NCI-H2171 treated with DMSO at 0.1 percent for 48 hours (cell line): ENCODE measurements around the gene MAGEB4.
"Not testable (repeated sequence)": the region's sequence is repeated elsewhere in the genome, so short reads cannot be mapped to it uniquely, and the experiment has no call there.

Experiments used
- DNase-seq: peaks from one replicate; lab custom pipeline; 2025; lab: John Stamatoyannopoulos, UW

The MAGEB4 gene

DNA sequence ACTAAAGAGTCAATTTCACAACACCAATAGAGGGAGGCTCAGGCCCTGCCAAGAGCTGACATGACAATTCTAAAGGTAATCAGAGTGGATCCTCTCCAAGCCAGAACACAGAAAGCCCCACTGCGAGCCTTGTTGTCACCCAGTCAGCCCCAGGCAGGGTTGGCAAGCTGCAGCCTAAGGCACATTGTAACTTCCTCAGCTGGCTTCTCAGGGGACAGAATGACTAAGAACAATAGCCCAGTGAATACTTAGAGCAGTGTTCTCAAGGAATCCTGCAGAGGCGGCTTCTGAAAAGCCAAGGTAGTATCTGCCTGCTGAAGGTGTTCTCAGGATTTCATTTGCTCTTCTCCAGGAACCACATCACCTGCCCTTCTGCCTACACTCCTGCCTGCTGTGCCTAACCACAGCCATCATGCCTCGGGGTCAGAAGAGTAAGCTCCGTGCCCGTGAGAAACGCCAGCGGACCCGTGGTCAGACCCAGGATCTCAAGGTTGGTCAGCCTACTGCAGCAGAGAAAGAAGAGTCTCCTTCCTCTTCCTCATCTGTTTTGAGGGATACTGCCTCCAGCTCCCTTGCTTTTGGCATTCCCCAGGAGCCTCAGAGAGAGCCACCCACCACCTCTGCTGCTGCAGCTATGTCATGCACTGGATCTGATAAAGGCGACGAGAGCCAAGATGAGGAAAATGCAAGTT is at the start of gene MAGEB4:
Gene MAGEB4 (plus strand): TSS at position 277 of the 692 bp plus-strand sequence. CDS start 136 bp downstream, at position 413.
- no peak for DNase-seq

DNA sequence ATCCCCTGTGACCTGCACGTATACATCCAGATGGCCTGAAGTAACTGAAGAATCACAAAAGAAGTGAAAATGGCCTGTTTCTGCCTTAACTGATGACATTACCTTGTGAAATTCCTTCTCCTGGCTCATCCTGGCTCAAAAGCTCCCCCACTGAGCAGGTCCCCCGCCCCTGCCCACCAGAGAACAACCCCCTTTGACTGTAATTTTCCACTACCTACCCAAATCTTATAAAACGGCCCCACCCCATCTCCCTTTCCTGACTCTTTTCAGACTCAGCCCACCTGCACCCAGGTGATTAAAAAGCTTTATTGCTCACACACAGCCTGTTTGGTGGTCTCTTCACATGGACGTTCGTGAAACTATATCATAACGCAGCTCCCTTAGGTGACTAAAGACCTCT is 47.9 kb upstream of the MAGEB4 start:
- DNase-seq = not testable (repeated sequence)

- DNase-seq = no peak
Observed at GRCh38 chrX:30196322-30196721, 45.5 kb upstream of the MAGEB4 start.

DNA sequence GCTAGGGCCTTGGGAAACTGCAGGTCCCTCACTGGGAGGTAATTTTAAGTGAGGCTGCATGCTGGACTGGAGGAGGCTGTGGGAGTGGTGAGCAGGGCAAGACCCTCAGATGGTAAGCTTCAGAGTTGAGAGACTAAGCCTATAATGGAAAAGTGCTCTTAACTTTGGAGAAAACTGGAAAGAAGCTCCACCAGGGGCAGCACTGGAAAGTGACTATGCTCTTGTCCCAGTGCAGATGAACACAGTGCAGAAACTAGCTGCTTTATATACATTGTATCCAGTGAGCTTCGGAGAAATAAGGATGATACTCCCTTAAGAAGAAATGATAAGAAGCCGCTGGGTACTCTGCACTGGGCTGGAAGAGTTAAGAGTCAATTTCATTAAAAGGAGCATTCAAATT is 29.6 kb upstream of the MAGEB4 start:
- DNase-seq = no peak

DNA sequence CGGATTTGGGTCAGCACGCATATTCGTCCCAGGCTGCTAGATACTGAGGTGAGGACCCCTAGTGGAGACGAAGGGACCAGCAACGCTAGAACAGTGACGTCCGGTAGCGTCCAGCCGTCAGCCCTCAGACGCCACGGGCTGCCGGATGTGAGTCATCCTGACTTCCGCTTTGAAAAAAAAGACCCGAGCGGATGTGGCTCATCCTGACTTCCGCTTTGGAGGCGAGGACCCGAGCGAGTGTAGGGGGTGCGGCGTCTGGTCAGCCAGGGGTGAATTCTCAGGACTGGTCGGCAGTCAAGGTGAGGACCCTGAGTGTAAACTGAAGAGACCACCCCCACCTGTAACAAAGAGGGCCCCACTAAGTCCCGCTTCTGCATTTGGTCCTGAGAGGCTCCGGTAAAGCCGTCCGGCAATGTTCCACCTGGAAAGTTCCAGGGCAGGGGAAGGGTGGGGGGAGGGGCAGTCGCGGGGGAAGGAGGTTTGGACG is 26.4 kb upstream of the MAGEB4 start, which contains the start of gene MAGEB2:
Gene MAGEB2 (plus strand): TSS at position 207 of the 487 bp plus-strand sequence. CDS start 3,018 bp downstream, outside the sequence.
- no peak for DNase-seq

DNA sequence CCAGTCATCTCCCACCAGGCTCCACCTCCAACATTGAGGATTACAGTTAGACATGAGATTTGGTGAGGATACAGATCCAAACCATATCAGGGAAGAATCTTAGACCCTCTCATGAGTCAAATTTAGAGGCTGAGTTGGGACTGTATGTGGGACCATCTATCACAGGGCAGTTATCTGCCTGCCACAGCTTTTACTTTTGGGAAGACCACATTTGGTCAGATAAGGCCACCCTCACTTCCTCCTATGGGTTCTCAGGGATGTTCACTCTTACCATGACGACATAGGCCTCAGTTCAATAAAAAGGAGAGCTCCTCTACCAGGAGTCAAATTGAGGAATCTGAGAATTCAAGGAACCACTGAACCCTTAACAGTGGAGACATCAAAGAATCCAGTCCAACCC is 24.3 kb upstream of the MAGEB4 start:
- no peak for DNase-seq

- no peak for DNase-seq
Observed at GRCh38 chrX:30219372-30219771, 22.4 kb upstream of the MAGEB4 start.

DNA sequence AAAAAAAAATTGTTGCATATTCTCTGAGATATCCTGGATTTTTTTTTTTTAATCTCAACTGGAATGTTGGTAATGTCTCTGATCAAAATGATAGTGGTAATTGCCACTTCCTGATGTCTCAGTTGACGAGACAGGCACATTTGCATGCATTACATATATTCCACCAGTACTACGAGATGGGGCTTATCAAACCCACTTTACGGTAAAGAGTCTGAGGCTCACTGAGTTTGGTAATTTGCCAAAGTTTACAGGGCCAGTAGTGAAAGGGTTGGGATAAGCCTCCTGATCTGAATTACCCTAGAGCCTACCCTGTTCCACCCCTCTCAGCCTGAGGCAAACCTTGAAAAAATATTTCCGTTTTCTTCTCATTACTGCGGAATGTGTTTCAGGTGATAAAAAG is 21.1 kb upstream of the MAGEB4 start:
- no peak for DNase-seq

GRCh38 chrX:30224536-30224935 is 17.3 kb upstream of the MAGEB4 start:
- no peak for DNase-seq

GRCh38 chrX:30228526-30228925 is 13.3 kb upstream of the MAGEB4 start:
- no peak for DNase-seq

- no peak for DNase-seq
Observed at GRCh38 chrX:30230395-30230794, 11.4 kb upstream of the MAGEB4 start, which contains the start of gene MAGEB3. TSS of gene MAGEB3 (plus strand) at chrX:30230657. CDS start at chrX:30235925, 5,268 bp downstream.

- no peak for DNase-seq
Observed at GRCh38 chrX:30246769-30247489, 5.1 kb downstream of the MAGEB4 start, which contains the start of gene MAGEB1. TSS of gene MAGEB1 (plus strand) at chrX:30247146. CDS start at chrX:30250494, 3,348 bp downstream.

DNA sequence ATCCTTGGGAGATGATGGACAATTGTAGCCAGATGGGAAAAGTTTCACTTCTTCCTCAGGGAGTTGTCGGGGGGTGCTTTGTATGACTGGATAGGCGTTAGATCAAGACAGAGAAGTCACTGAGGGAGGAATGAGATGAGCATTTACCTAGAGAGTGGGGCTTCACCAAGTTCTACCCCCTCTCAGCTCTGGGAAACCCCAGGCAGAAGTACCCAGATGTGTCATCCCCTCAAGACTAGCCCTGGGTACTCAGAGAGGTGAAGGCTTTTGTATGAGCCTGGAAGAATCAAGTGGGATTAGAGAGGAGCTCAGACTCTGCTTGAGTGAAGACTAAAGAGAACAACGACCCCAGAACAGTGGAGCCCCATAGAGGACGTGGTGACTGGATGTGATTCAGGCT is 7.1 kb downstream of the MAGEB4 start:
- DNase-seq = no peak

DNA sequence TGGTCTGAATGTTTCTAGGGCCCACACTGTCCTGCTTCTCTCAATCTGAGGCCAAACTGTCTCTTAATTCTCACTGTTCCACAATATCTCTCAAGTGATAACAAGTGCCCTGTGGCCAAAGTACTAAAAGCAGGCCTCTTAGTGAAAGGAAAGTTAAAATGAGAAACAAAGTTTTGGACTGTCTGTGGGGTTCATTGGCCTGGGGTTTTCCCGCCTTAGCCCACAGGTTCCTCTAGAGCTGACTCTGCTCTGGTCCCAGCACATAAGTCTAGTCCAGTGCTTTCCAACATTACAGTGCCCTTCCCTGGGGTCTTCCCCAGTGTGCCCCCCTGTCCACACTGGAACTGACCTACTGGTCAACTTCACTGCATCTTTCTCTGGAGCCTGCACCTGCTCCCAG is 11.5 kb downstream of the MAGEB4 start:
- DNase-seq = no peak

- no peak for DNase-seq
Observed at GRCh38 chrX:30259927-30260326, 18.1 kb downstream of the MAGEB4 start.

- DNase-seq = no peak
Observed at GRCh38 chrX:30261012-30261411, 19.2 kb downstream of the MAGEB4 start.

- no peak for DNase-seq
Observed at GRCh38 chrX:30262763-30263162, 21.0 kb downstream of the MAGEB4 start.

GRCh38 chrX:30270639-30271038 is 28.8 kb downstream of the MAGEB4 start:
- DNase-seq = no peak

GRCh38 chrX:30275498-30275897 is 33.7 kb downstream of the MAGEB4 start:
- no peak for DNase-seq

DNA sequence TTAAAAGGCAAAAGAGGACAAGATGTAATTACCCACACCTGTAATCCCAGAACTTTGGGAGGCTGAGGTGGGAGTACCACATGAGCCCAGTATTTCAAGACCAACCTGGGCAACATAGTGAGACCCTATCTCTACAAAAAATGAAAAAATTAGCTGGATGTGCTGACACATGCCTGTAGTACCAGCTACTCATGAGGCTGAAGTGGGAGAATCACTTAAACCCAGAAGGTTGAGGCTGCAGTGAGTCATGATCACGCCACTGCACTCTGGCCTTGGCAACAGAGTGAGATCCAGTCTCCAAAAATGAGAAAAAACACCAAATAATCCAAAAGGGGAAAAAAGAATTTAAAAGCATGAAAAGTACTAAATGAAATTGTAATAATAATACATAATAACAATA is 36.6 kb downstream of the MAGEB4 start:
- DNase-seq = no peak

GRCh38 chrX:30280428-30280827 is 38.6 kb downstream of the MAGEB4 start:
- no peak for DNase-seq

DNA sequence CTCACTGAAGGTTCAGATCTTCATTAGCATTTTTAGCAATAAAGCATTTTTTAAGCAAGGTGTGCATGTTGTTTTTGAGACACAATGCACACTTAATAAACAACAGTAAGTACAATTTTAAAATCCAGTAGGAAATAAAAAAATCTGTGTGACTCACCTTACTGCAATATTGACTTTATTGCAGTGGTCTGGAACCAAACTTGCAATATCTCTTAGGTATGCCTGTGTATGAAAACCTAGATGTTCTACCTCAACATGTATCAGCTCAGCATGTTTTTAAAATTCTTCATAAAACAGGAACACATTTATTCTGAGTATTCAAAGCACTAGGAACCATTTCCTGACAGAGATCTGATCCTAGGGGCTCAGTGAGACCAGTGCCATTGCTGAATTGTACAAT is 40.7 kb downstream of the MAGEB4 start:
- DNase-seq = no peak
